Suprapubic skin (tissue), 4 donors: ENCODE results near the gene PLXNA4. TPM values are rescaled to one million over a fixed set of nuclear protein-coding genes. Genes with fewer than 3 reads are reported as not detected.

Experiments used
- DNase-seq, 2 donors: peaks; one replicate each; pipeline ENCODE4 v3.0.0-alpha.2; 2019; ENCODE audit warnings: low spot score in 2 of 2
- H3K27ac ChIP-seq: fragments of 200-600 bp; sonication (generic); one replicate; pipeline ENCODE4 v1.5.1; 2019
- H3K27me3 ChIP-seq: fragments of 200-600 bp; sonication (generic); one replicate; pipeline ENCODE4 v1.5.1; 2019
- H3K36me3 ChIP-seq: fragments of 200-600 bp; sonication (generic); one replicate; pipeline ENCODE4 v1.5.1; 2019
- H3K4me1 ChIP-seq: fragments of 200-600 bp; sonication (generic); one replicate; pipeline ENCODE4 v1.5.1; 2019
- H3K4me3 ChIP-seq: fragments of 200-600 bp; sonication (generic); one replicate; pipeline ENCODE4 v1.5.1; 2019; ENCODE audit warnings: mild to moderate bottlenecking
- H3K9me3 ChIP-seq: fragments of 200-600 bp; sonication (generic); one replicate; pipeline ENCODE4 v1.5.1; 2019
- CTCF ChIP-seq, 2 donors: fragments of 200-600 bp in 1 of 2; fragments of 450-650 bp in 1 of 2; sonication (generic) in 1 of 2; IDR thresholded peaks; one replicate each; pipeline ENCODE4 v1.5.1; 2016 to 2019; ENCODE audit warnings: antibody characterized with exemption in 2 of 2, mild to moderate bottlenecking in 1 of 2, moderate library complexity in 1 of 2
- EP300 ChIP-seq: sonication (generic); formaldehyde crosslinking; IDR thresholded peaks from one replicate; pipeline ENCODE4 v1.6.1; 2017; ENCODE audit warnings: antibody characterized with exemption
- POLR2A ChIP-seq, 2 donors: fragments of 450-650 bp; IDR thresholded peaks; one replicate each; pipeline ENCODE4 v1.6.1; 2017; ENCODE audit warnings: antibody characterized with exemption in 2 of 2, mild to moderate bottlenecking in 2 of 2, moderate library complexity in 2 of 2
- POLR2AphosphoS5 ChIP-seq, 3 donors: sonication (generic); formaldehyde crosslinking; IDR thresholded peaks; one replicate each; pipeline ENCODE4 v1.6.1; 2017; ENCODE audit warnings: antibody characterized with exemption in 3 of 3
- WGBS: methylation state at CpG from one replicate; pipeline ENCODE4 v1.1.5; 2018; 5-methylcytosine and 5-hydroxymethylcytosine counted together
- total RNA-seq, 4 donors: library from RNA; depleted of rRNA; stranded (reverse); fragments of >200 nt; gene quantifications; one replicate each; pipeline ENCODE4 v1.1.0, GENCODE V29; 2016

PLXNA4 gene
- total RNA-seq, 4 donors from 2014 or later: 5.4 to 10.7 (median 7.1) TPM

GRCh38 chr7:132240821-132241422 is 335.3 kb downstream of the PLXNA4 start:
- Histone ChIP-seq H3K4me1 (peaks cover 19% of the 10 kb centered on the region), H3K4me3 (no peak overlapping the region), H3K9me3 (no peaks in the 10 kb centered on the region), H3K27ac (no peak overlapping the region), H3K36me3 (no peaks in the 10 kb centered on the region), H3K27me3 (no peaks in the 10 kb centered on the region)
- 52% methylated on average over 6 of the region's 6 CpGs for WGBS
- no peak for DNase-seq
- TF ChIP-seq POLR2A (IDR thresholded peaks at IDR 0.05): no peak
- no peak for TF ChIP-seq EP300
- TF ChIP-seq POLR2AphosphoS5 (IDR thresholded peaks at IDR 0.05): no peak
- no peak for TF ChIP-seq CTCF (IDR thresholded peaks at IDR 0.05)

- no peak for DNase-seq
- 64% methylated on average over 3 of the region's 3 CpGs for WGBS
- no peaks in the 10 kb centered on the region for H3K36me3 ChIP-seq
- no peaks in the 10 kb centered on the region for H3K27me3 ChIP-seq
- H3K4me3 ChIP-seq: no peak overlapping the region
- TF ChIP-seq EP300: no peak
- TF ChIP-seq POLR2A (IDR thresholded peaks at IDR 0.05): no peak
- no peak for TF ChIP-seq CTCF (IDR thresholded peaks at IDR 0.05)
- no peak for TF ChIP-seq POLR2AphosphoS5 (IDR thresholded peaks at IDR 0.05)
- H3K4me1 ChIP-seq: peaks cover 19% of the 10 kb centered on the region
- no peaks in the 10 kb centered on the region for H3K9me3 ChIP-seq
- no peak overlapping the region for H3K27ac ChIP-seq
These were observed 336.0 kb downstream of the PLXNA4 start for GRCh38 chr7:132240262-132240661.

DNA sequence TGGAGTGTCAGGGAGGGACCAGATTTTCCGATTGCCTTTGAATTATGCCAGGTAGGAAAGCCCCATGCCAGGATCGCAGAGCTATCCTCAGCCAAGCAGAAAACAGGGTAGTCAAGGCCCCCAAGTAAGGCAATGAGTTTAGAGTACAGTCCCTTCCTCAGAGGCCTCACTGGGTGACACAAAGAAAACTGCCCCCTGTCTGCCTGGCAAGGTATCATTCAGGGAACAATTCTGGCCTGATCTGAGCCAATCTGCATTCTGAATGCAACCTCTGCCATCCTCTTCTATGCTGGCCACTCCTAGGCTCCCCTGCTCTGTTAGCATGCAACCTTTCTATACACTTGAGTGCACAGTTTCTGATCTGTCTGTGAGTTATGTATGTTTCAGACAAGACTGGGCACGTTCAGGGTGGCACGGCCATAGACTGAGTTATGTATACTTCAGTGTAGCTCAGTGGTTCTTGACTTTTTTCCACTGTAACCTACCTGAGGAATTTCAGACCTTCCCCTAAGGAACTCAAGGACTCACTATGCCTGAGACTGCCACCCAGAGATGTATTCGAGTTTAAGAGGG is 336.8 kb downstream of the PLXNA4 start:
- TF ChIP-seq CTCF (IDR thresholded peaks at IDR 0.05) (no peak), EP300 (no peak), POLR2AphosphoS5 (IDR thresholded peaks at IDR 0.05) (no peak), POLR2A (IDR thresholded peaks at IDR 0.05) (no peak)

DNA sequence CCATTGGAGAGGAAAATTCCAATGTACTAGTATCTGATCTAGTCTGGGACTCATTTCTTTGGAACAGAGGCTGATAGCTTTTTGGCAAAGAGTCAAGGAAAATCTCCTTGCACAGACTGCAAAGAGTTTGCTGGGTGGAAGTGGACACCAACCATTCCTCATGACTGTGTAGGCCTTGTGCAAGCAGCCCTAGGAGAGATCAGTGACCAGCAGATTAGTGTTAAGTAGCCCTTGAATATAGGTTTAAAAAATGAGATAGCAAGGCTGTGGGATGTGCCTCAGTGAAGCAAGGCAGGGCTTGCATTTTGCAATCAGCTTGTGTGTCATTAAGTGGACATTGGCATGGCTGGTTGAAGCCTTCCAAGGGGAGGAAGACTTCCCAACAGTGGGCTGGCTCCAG is 341.6 kb downstream of the PLXNA4 start:
- Histone ChIP-seq H3K27me3 (no peaks in the 10 kb centered on the region), H3K4me3 (no peak overlapping the region), H3K27ac (no peak overlapping the region), H3K36me3 (no peaks in the 10 kb centered on the region), H3K4me1 (peaks cover 12% of the 10 kb centered on the region), H3K9me3 (no peaks in the 10 kb centered on the region)
- no peak for DNase-seq
- no peak for TF ChIP-seq EP300
- no peak for TF ChIP-seq POLR2A (IDR thresholded peaks at IDR 0.05)
- TF ChIP-seq POLR2AphosphoS5 (IDR thresholded peaks at IDR 0.05): no peak
- TF ChIP-seq CTCF (IDR thresholded peaks at IDR 0.05): no peak

More for the DNA sequence above, 336.8 kb downstream of the PLXNA4 start:
- H3K27me3 ChIP-seq: no peaks in the 10 kb centered on the region
- DNase-seq: no peak
- no peak overlapping the region for H3K27ac ChIP-seq
- H3K4me1 ChIP-seq: peaks cover 19% of the 10 kb centered on the region
- no peaks in the 10 kb centered on the region for H3K36me3 ChIP-seq
- H3K9me3 ChIP-seq: no peaks in the 10 kb centered on the region
- H3K4me3 ChIP-seq: no peak overlapping the region
- 63% methylated on average over 3 of the region's 5 CpGs for WGBS

GRCh38 chr7:132232406-132232805 is 343.9 kb downstream of the PLXNA4 start:
- Histone ChIP-seq H3K27me3 (no peaks in the 10 kb centered on the region), H3K4me3 (no peak overlapping the region), H3K4me1 (no peaks in the 10 kb centered on the region), H3K36me3 (no peaks in the 10 kb centered on the region), H3K9me3 (no peaks in the 10 kb centered on the region), H3K27ac (no peak overlapping the region)
- DNase-seq: no peak
- WGBS: 83% methylated on average over 3 of the region's 3 CpGs
- no peak for TF ChIP-seq POLR2AphosphoS5 (IDR thresholded peaks at IDR 0.05)
- TF ChIP-seq CTCF (IDR thresholded peaks at IDR 0.05): no peak
- TF ChIP-seq EP300: no peak
- TF ChIP-seq POLR2A (IDR thresholded peaks at IDR 0.05): no peak
